Effector CD4-positive, alpha-beta T cell (primary cell): ENCODE measurements around the gene KCNC3.

ENCODE experiments used
- DNase-seq: peaks from one replicate; pipeline ENCODE4 v3.0.0-alpha.2; 2020

KCNC3 gene

GRCh38 chr19:50273821-50274220, 55.4 kb downstream of the KCNC3 start:
- no peak for DNase-seq

GRCh38 chr19:50272263-50272897, 56.8 kb downstream of the KCNC3 start:
- DNase-seq: no peak

GRCh38 chr19:50269653-50270052, 59.5 kb downstream of the KCNC3 start:
- DNase-seq: no peak

- DNase-seq: no peak
Measured at GRCh38 chr19:50268501-50268900, 60.7 kb downstream of the KCNC3 start.

GRCh38 chr19:50268041-50268440, 61.1 kb downstream of the KCNC3 start:
- no peak for DNase-seq

GRCh38 chr19:50266896-50267295, 62.3 kb downstream of the KCNC3 start:
- DNase-seq: no peak

GRCh38 chr19:50266041-50266440, 63.1 kb downstream of the KCNC3 start:
- DNase-seq: no peak

- no peak for DNase-seq
Measured at GRCh38 chr19:50264483-50265186, 64.5 kb downstream of the KCNC3 start.

GRCh38 chr19:50263176-50263575, 66.0 kb downstream of the KCNC3 start:
- DNase-seq: no peak
